Measurements from ENCODE around the gene FARSB. TPM values are rescaled to one million over a fixed set of nuclear protein-coding genes. Genes with fewer than 3 reads are reported as not detected.
"Not testable (repeated sequence)": the region's sequence is repeated elsewhere in the genome, so short reads cannot be mapped to it uniquely, and the experiment has no call there.

The FARSB gene
- total and polyA plus RNA-seq, 2 donors (not counting 1 experiment from before 2014, with no cell fraction given), result 9.4 to 34.8 TPM

- H3K4me1 ChIP-seq (ENCODE audit: control insufficient read depth, extremely low read depth, insufficient read depth, low read length), result peaks cover 2% of the 10 kb centered on the region
- TF ChIP-seq EZH2 (IDR thresholded peaks at IDR 0.05; ENCODE audit: low read length, missing control alignments), result no peak
- TF ChIP-seq, protein P1, sequence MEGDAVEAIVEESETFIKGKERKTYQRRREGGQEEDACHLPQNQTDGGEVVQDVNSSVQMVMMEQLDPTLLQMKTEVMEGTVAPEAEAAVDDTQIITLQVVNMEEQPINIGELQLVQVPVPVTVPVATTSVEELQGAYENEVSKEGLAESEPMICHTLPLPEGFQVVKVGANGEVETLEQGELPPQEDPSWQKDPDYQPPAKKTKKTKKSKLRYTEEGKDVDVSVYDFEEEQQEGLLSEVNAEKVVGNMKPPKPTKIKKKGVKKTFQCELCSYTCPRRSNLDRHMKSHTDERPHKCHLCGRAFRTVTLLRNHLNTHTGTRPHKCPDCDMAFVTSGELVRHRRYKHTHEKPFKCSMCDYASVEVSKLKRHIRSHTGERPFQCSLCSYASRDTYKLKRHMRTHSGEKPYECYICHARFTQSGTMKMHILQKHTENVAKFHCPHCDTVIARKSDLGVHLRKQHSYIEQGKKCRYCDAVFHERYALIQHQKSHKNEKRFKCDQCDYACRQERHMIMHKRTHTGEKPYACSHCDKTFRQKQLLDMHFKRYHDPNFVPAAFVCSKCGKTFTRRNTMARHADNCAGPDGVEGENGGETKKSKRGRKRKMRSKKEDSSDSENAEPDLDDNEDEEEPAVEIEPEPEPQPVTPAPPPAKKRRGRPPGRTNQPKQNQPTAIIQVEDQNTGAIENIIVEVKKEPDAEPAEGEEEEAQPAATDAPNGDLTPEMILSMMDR (conservative IDR thresholded peaks at IDR 0.05 in 1 of 2, IDR thresholded peaks at IDR 0.05 in 1 of 2; ENCODE audit: low read depth in 1 of 2, low read length in 2 of 2), result no peak
- no peaks in the 10 kb centered on the region for H3K79me2 ChIP-seq (ENCODE audit: control insufficient read depth, insufficient read depth, low read length)
- no peaks in the 10 kb centered on the region for H4K20me1 ChIP-seq (ENCODE audit: control insufficient read depth, extremely low read depth, insufficient read depth, low read length)
- H2AFZ ChIP-seq (ENCODE audit: low read length), result no peak overlapping the region
- no peak overlapping the region for H3K27ac ChIP-seq (ENCODE audit: insufficient read depth, low read length)
- no peaks in the 10 kb centered on the region for H3K9me3 ChIP-seq (ENCODE audit: control insufficient read depth, insufficient read depth, low read depth, low read length)
- no peak overlapping the region for H3K4me2 ChIP-seq (ENCODE audit: extremely low read depth, insufficient read depth, low read length)
- H3K9ac ChIP-seq (ENCODE audit: insufficient read depth, low read length), result no peak overlapping the region
- H3K4me3 ChIP-seq (replicated peaks in 1 of 4; ENCODE audit: control extremely low read depth in 1 of 4, insufficient read depth in 1 of 4, low read depth in 3 of 4, low read length in 4 of 4), result no peak overlapping the region
- peaks cover 5% of the 10 kb centered on the region for H3K36me3 ChIP-seq (ENCODE audit: control insufficient read depth, insufficient read depth, low read length)
- no peaks in the 10 kb centered on the region for H3K27me3 ChIP-seq (ENCODE audit: control insufficient read depth, insufficient read depth, low read length)
- no peak for DNase-seq (ENCODE audit: low read depth in 2 of 2)
These were observed 63.7 kb downstream of the FARSB start for GRCh38 chr2:222592176-222592575.

DNA sequence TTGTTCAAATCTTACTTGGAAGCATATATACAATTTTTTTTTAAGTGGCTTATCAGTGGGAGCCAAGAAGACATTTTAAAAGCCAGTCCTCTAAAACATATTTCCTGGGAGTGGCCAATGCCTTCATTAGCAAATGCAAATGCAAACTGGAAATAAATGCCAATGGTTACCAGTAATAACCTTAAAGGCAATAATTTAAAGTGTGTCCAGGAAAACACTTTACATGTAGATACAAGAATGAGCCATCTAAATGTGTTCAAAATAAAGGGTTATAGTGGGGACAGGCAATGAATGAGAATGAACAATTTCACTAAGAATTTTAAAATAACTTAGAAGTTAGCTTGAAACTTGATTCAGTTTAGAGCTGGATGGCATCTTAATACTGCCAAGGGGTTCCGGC, 64.2 kb downstream of the FARSB start:
- no peak for DNase-seq (ENCODE audit: low read depth in 2 of 2)
- no peak overlapping the region for H3K27ac ChIP-seq (ENCODE audit: insufficient read depth, low read length)
- no peak overlapping the region for H2AFZ ChIP-seq (ENCODE audit: low read length)
- no peaks in the 10 kb centered on the region for H3K27me3 ChIP-seq (ENCODE audit: control insufficient read depth, insufficient read depth, low read length)
- peaks cover 2% of the 10 kb centered on the region for H3K4me1 ChIP-seq (ENCODE audit: control insufficient read depth, extremely low read depth, insufficient read depth, low read length)
- peaks cover 5% of the 10 kb centered on the region for H3K36me3 ChIP-seq (ENCODE audit: control insufficient read depth, insufficient read depth, low read length)
- no peaks in the 10 kb centered on the region for H4K20me1 ChIP-seq (ENCODE audit: control insufficient read depth, extremely low read depth, insufficient read depth, low read length)
- no peak overlapping the region for H3K9ac ChIP-seq (ENCODE audit: insufficient read depth, low read length)
- H3K79me2 ChIP-seq (ENCODE audit: control insufficient read depth, insufficient read depth, low read length), result no peaks in the 10 kb centered on the region
- H3K9me3 ChIP-seq (ENCODE audit: control insufficient read depth, insufficient read depth, low read depth, low read length), result no peaks in the 10 kb centered on the region
- H3K4me2 ChIP-seq (ENCODE audit: extremely low read depth, insufficient read depth, low read length), result no peak overlapping the region
- H3K4me3 ChIP-seq (replicated peaks in 1 of 4; ENCODE audit: control extremely low read depth in 1 of 4, insufficient read depth in 1 of 4, low read depth in 3 of 4, low read length in 4 of 4), result no peak overlapping the region
- no peak for TF ChIP-seq EZH2 (IDR thresholded peaks at IDR 0.05; ENCODE audit: low read length, missing control alignments)
- TF ChIP-seq, protein P1 (conservative IDR thresholded peaks at IDR 0.05 in 1 of 2, IDR thresholded peaks at IDR 0.05 in 1 of 2; ENCODE audit: low read depth in 1 of 2, low read length in 2 of 2), result no peak

GRCh38 chr2:222584589-222584988, 71.3 kb downstream of the FARSB start:
- H3K27me3 ChIP-seq (ENCODE audit: control insufficient read depth, insufficient read depth, low read length); H3K36me3 ChIP-seq (ENCODE audit: control insufficient read depth, insufficient read depth, low read length); H3K4me3 ChIP-seq (replicated peaks in 1 of 4; ENCODE audit: control extremely low read depth in 1 of 4, insufficient read depth in 1 of 4, low read depth in 3 of 4, low read length in 4 of 4); H2AFZ ChIP-seq (ENCODE audit: low read length); H3K9me3 ChIP-seq (ENCODE audit: control insufficient read depth, insufficient read depth, low read depth, low read length); DNase-seq (ENCODE audit: low read depth in 2 of 2); H4K20me1 ChIP-seq (ENCODE audit: control insufficient read depth, extremely low read depth, insufficient read depth, low read length); H3K27ac ChIP-seq (ENCODE audit: insufficient read depth, low read length); H3K79me2 ChIP-seq (ENCODE audit: control insufficient read depth, insufficient read depth, low read length); H3K4me1 ChIP-seq (ENCODE audit: control insufficient read depth, extremely low read depth, insufficient read depth, low read length); H3K4me2 ChIP-seq (ENCODE audit: extremely low read depth, insufficient read depth, low read length); H3K9ac ChIP-seq (ENCODE audit: insufficient read depth, low read length): not testable (repeated sequence)

All from fibroblast of lung (primary cell).